Vagina (tissue), 2 donors: ENCODE data around the gene DDIT4. TPM values are rescaled to one million over a fixed set of nuclear protein-coding genes. Genes with fewer than 3 reads are reported as not detected.
"Not testable (repeated sequence)": the region's sequence is repeated elsewhere in the genome, so short reads cannot be mapped to it uniquely, and the experiment has no call there.

Experiments used
- DNase-seq, 2 donors: peaks; one replicate each; pipeline ENCODE4 v3.0.0-alpha.2; 2017; ENCODE audit errors: extremely low spot score in 2 of 2
- H3K27ac ChIP-seq: fragments of 200-600 bp; sonication (generic); one replicate; pipeline ENCODE4 v1.5.1; 2019
- H3K27me3 ChIP-seq: fragments of 200-600 bp; sonication (generic); one replicate; pipeline ENCODE4 v1.5.1; 2019
- H3K36me3 ChIP-seq, 2 donors: fragments of 200-600 bp; sonication (generic); one replicate each; pipeline ENCODE4 v1.5.1; 2017 to 2019
- H3K4me1 ChIP-seq: fragments of 200-600 bp; sonication (generic); one replicate; pipeline ENCODE4 v1.5.1; 2019
- H3K4me3 ChIP-seq, 2 donors: fragments of 200-600 bp; sonication (generic); 1 replicate in 1 of 2; 2 replicates in 1 of 2; pipeline ENCODE4 v1.5.1; 2016 to 2019
- H3K9me3 ChIP-seq: fragments of 200-600 bp; sonication (generic); one replicate; pipeline ENCODE4 v1.5.1; 2019
- CTCF ChIP-seq, 3 experiments: fragments of 450-650 bp in 2 of 3; fragments of 200-600 bp in 1 of 3; sonication (generic) in 1 of 3; IDR thresholded peaks; one replicate each; pipeline ENCODE4 v1.5.1; 2017 to 2019; ENCODE audit warnings: antibody characterized with exemption in 3 of 3, mild to moderate bottlenecking in 2 of 3, moderate library complexity in 2 of 3
- POLR2A ChIP-seq, 2 donors: fragments of 450-650 bp; IDR thresholded peaks; one replicate each; pipeline ENCODE4 v1.6.1; 2017; ENCODE audit warnings: antibody characterized with exemption in 2 of 2, mild to moderate bottlenecking in 2 of 2, moderate library complexity in 2 of 2
- POLR2AphosphoS5 ChIP-seq, 2 donors: sonication (generic); formaldehyde crosslinking; IDR thresholded peaks; one replicate each; pipeline ENCODE4 v1.9.0; 2017; ENCODE audit warnings: antibody characterized with exemption in 2 of 2, mild to moderate bottlenecking in 2 of 2, low read depth in 1 of 2; ENCODE audit not compliant: insufficient read depth in 1 of 2
- intact Hi-C: fragments of 100-400 bp; cut with DNase I; formaldehyde crosslinking; loops from one replicate; pipeline ENCODE4 v1.15.1; 2023
- total RNA-seq: library from RNA; depleted of rRNA; stranded (reverse); fragments of >200 nt; gene quantifications from one replicate; pipeline ENCODE4 v1.2.3, GENCODE V29; 2016

Gene DDIT4
- total RNA-seq, 1 donor from 2014 or later = 1,063 TPM

DNA sequence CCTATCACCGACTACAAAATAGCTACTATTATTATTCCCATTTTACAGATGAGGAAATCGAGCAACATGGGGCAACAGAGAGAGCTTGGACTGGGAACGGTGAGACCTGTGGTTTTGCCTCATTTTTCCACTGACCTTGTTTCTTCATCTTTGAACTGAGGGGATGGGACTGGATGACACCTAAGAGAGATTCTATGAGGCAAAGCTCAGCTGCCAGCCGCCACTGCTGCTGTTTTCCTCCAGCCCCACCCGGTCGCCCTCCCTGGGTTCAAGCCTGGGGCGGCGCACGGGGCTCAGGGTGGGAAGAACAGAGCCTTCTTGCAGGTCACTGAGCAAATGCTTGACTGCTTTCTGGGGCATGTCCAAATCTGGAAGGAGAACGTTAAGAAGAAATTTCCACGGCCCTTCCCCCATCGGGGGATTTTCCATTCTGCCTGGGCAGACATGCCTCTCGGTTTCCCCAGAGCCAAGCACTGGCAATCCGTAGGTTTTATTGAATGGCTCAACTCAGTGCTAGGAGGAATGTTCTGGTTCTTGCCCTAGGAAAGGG lies 12.3 kb downstream of the DDIT4 start:
- peaks cover 20% of the 10 kb centered on the region for H3K4me1 ChIP-seq
- intact Hi-C loops = no loop called here
- H3K9me3 ChIP-seq = no peaks in the 10 kb centered on the region
- DNase-seq = no peak
- H3K4me3 ChIP-seq = no peak overlapping the region
- no peaks in the 10 kb centered on the region for H3K36me3 ChIP-seq
- TF ChIP-seq POLR2A (IDR thresholded peaks at IDR 0.05) (no peak), CTCF (IDR thresholded peaks at IDR 0.05) (no peak), POLR2AphosphoS5 (IDR thresholded peaks at IDR 0.05; ENCODE audit: insufficient read depth in 1 of 2, low read depth in 1 of 2) (no peak)
- no peaks in the 10 kb centered on the region for H3K27me3 ChIP-seq
- no peak overlapping the region for H3K27ac ChIP-seq

DNA sequence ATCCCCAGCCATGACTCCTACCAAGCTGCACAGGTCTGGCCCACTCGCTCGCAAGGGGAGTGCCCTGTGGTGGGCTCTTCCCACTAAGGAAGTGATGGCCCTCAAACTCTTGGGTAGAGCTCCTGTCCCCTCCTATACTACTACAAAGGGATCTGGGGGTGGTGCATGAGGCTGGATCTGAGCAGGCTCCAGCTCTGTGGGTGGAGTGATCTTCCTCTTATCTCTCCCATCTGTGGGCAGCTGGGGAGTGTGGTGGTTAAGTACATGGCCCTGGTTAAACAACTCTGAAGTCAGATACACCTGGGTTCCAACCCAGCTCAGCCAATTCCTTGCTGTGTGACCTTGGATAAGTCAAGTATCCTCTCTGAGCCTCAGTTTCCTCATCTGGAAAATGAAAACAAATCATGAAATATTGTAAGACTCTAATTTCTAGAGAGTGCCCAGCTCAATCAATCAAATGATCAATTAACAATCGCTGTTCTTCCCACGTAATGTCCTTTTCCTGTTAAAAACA lies 17.4 kb downstream of the DDIT4 start:
- Histone ChIP-seq H3K4me1 (peaks cover 10% of the 10 kb centered on the region), H3K9me3 (no peaks in the 10 kb centered on the region), H3K27me3 (no peaks in the 10 kb centered on the region), H3K4me3 (no peak overlapping the region), H3K36me3 (no peaks in the 10 kb centered on the region), H3K27ac (no peak overlapping the region)
- intact Hi-C loops = no loop called here
- no peak for TF ChIP-seq POLR2AphosphoS5 (IDR thresholded peaks at IDR 0.05; ENCODE audit: insufficient read depth in 1 of 2, low read depth in 1 of 2)
- no peak for TF ChIP-seq CTCF (IDR thresholded peaks at IDR 0.05)
- TF ChIP-seq POLR2A (IDR thresholded peaks at IDR 0.05) = no peak
- no peak for DNase-seq

DNA sequence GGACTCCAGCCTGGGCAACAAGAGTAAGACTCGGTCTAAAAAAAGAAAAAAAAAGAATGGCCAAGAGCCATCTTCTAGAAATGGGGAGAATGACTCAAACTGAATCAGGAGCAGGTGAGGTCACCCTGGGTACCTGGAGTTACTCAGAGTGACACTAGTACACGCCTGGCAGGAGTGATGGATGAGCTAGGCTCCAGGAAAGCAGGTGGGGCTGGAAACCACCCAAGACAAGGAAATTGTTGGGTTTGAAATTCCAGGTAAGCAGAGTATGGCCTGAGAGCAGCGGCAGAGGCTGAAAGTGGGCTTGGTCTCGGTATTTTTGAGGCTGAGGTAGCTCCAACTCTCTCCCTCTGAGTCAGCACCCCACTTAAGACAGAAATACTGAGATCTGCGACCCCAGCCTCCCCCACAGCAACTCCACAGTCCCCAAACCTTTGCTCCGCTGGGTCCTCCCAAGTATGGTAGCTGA lies 18.5 kb downstream of the DDIT4 start:
- TF ChIP-seq POLR2A (IDR thresholded peaks at IDR 0.05) (no peak), POLR2AphosphoS5 (IDR thresholded peaks at IDR 0.05; ENCODE audit: insufficient read depth in 1 of 2, low read depth in 1 of 2) (peak in 1 of 2 donors; percentile 76)
- intact Hi-C loops = no loop called here
- Histone ChIP-seq H3K27me3 (no peaks in the 10 kb centered on the region), H3K9me3 (no peaks in the 10 kb centered on the region), H3K4me1 (peaks cover 9% of the 10 kb centered on the region), H3K27ac (peak overlapping the region; percentile 49), H3K4me3 (no peak overlapping the region), H3K36me3 (no peaks in the 10 kb centered on the region)
- DNase-seq = no peak

- no peak overlapping the region for H3K4me3 ChIP-seq
- peaks cover 22% of the 10 kb centered on the region for H3K4me1 ChIP-seq
- H3K36me3 ChIP-seq = no peaks in the 10 kb centered on the region
- H3K27me3 ChIP-seq = no peaks in the 10 kb centered on the region
- intact Hi-C loops = no loop called here
- H3K27ac ChIP-seq = peak overlapping the region; percentile 19
- no peak for TF ChIP-seq POLR2AphosphoS5 (IDR thresholded peaks at IDR 0.05; ENCODE audit: insufficient read depth in 1 of 2, low read depth in 1 of 2)
- TF ChIP-seq CTCF (IDR thresholded peaks at IDR 0.05) = no peak
- TF ChIP-seq POLR2A (IDR thresholded peaks at IDR 0.05) = no peak
- H3K9me3 ChIP-seq = no peaks in the 10 kb centered on the region
- no peak for DNase-seq
Measured at GRCh38 chr10:72295330-72295910, 21.7 kb downstream of the DDIT4 start.

GRCh38 chr10:72296829-72297280 lies 23.1 kb downstream of the DDIT4 start:
- peaks cover 22% of the 10 kb centered on the region for H3K4me1 ChIP-seq
- DNase-seq, intact Hi-C loops, H3K27me3 ChIP-seq, H3K36me3 ChIP-seq, H3K9me3 ChIP-seq: not testable (repeated sequence)
- peak overlapping the region; percentile 96 for H3K27ac ChIP-seq
- peak overlapping the region; percentile 48 to 59 for H3K4me3 ChIP-seq

GRCh38 chr10:72297281-72297804 lies 23.6 kb downstream of the DDIT4 start:
- no peaks in the 10 kb centered on the region for H3K36me3 ChIP-seq
- H3K27ac ChIP-seq = peak overlapping the region; percentile 96
- peaks cover 22% of the 10 kb centered on the region for H3K4me1 ChIP-seq
- DNase-seq = peak in 1 of 2 donors; percentile 93
- no peaks in the 10 kb centered on the region for H3K9me3 ChIP-seq
- intact Hi-C loops = no loop called here
- H3K27me3 ChIP-seq = no peaks in the 10 kb centered on the region
- no peak for TF ChIP-seq CTCF (IDR thresholded peaks at IDR 0.05)
- TF ChIP-seq POLR2AphosphoS5 (IDR thresholded peaks at IDR 0.05; ENCODE audit: insufficient read depth in 1 of 2, low read depth in 1 of 2) = peak; percentile 71 to 93
- TF ChIP-seq POLR2A (IDR thresholded peaks at IDR 0.05) = peak in 1 of 2 donors; percentile 31
- peak overlapping the region; percentile 48 to 59 for H3K4me3 ChIP-seq
